Mucosa of stomach (tissue), 1 donor: ENCODE measurements around the gene NPTX2.

Source experiments
- H3K27me3 ChIP-seq: one replicate; pipeline ENCODE4 v1.7.0; 2013; ENCODE audit warnings: mild to moderate bottlenecking, low read length; ENCODE audit not compliant: control insufficient read depth, insufficient read depth
- H3K36me3 ChIP-seq: one replicate; pipeline ENCODE4 v1.7.0; 2013; ENCODE audit warnings: low read length; ENCODE audit not compliant: control insufficient read depth, insufficient read depth
- H3K4me1 ChIP-seq: one replicate; pipeline ENCODE4 v1.7.0; 2013; ENCODE audit warnings: mild to moderate bottlenecking, low read length; ENCODE audit not compliant: control insufficient read depth, insufficient read depth
- H3K4me3 ChIP-seq: one replicate; pipeline ENCODE4 v1.7.0; 2013; ENCODE audit warnings: low read length
- H3K9ac ChIP-seq: one replicate; pipeline ENCODE4 v1.7.0; 2013; ENCODE audit warnings: mild to moderate bottlenecking, low read length, moderate library complexity
- H3K9me3 ChIP-seq: one replicate; pipeline ENCODE4 v1.7.0; 2013; ENCODE audit warnings: mild to moderate bottlenecking, low read length, moderate library complexity; ENCODE audit not compliant: control insufficient read depth
- donor health status: Pancreatic carcinoma.

Gene NPTX2

GRCh38 chr7:98621573-98622482 lies 4.7 kb downstream of the NPTX2 start:
- Histone ChIP-seq H3K4me3 (no peak overlapping the region), H3K4me1 (no peaks in the 10 kb centered on the region), H3K9ac (no peak overlapping the region), H3K36me3 (no peaks in the 10 kb centered on the region), H3K27me3 (peaks cover 43% of the 10 kb centered on the region), H3K9me3 (no peaks in the 10 kb centered on the region)

GRCh38 chr7:98622926-98623325 lies 5.8 kb downstream of the NPTX2 start:
- H3K36me3 ChIP-seq, result no peaks in the 10 kb centered on the region
- peaks cover 36% of the 10 kb centered on the region for H3K27me3 ChIP-seq

GRCh38 chr7:98624846-98625420 lies 7.8 kb downstream of the NPTX2 start:
- Histone ChIP-seq H3K4me3 (no peak overlapping the region), H3K27me3 (peaks cover 18% of the 10 kb centered on the region), H3K4me1 (no peaks in the 10 kb centered on the region), H3K9ac (no peak overlapping the region), H3K9me3 (no peaks in the 10 kb centered on the region), H3K36me3 (no peaks in the 10 kb centered on the region)

More at GRCh38 chr7:98622926-98623325, 5.8 kb downstream of the NPTX2 start:
- no peak overlapping the region for H3K9ac ChIP-seq
- no peaks in the 10 kb centered on the region for H3K4me1 ChIP-seq
- H3K4me3 ChIP-seq, result no peak overlapping the region
- no peaks in the 10 kb centered on the region for H3K9me3 ChIP-seq

GRCh38 chr7:98626460-98627412 lies 9.7 kb downstream of the NPTX2 start:
- H3K36me3 ChIP-seq, result no peaks in the 10 kb centered on the region
- no peaks in the 10 kb centered on the region for H3K4me1 ChIP-seq
- H3K9ac ChIP-seq, result no peak overlapping the region
- H3K9me3 ChIP-seq, result no peaks in the 10 kb centered on the region
- H3K4me3 ChIP-seq, result no peak overlapping the region
- H3K27me3 ChIP-seq, result peaks cover 4% of the 10 kb centered on the region

GRCh38 chr7:98627413-98627790 lies 10.3 kb downstream of the NPTX2 start:
- Histone ChIP-seq H3K9ac (no peak overlapping the region), H3K27me3 (peaks cover 4% of the 10 kb centered on the region), H3K4me3 (no peak overlapping the region), H3K4me1 (no peaks in the 10 kb centered on the region), H3K36me3 (no peaks in the 10 kb centered on the region), H3K9me3 (no peaks in the 10 kb centered on the region)

- Histone ChIP-seq H3K4me1 (no peaks in the 10 kb centered on the region), H3K27me3 (peaks cover 4% of the 10 kb centered on the region), H3K4me3 (no peak overlapping the region), H3K36me3 (no peaks in the 10 kb centered on the region), H3K9ac (no peak overlapping the region), H3K9me3 (no peaks in the 10 kb centered on the region)
Observed at GRCh38 chr7:98628418-98628817, 11.3 kb downstream of the NPTX2 start.

GRCh38 chr7:98629001-98629431 lies 11.9 kb downstream of the NPTX2 start:
- H3K4me1 ChIP-seq, result no peaks in the 10 kb centered on the region
- peaks cover 4% of the 10 kb centered on the region for H3K27me3 ChIP-seq
- H3K36me3 ChIP-seq, result no peaks in the 10 kb centered on the region
- no peaks in the 10 kb centered on the region for H3K9me3 ChIP-seq
- H3K4me3 ChIP-seq, result no peak overlapping the region
- H3K9ac ChIP-seq, result no peak overlapping the region

- no peak overlapping the region for H3K4me3 ChIP-seq
- H3K9me3 ChIP-seq, result no peaks in the 10 kb centered on the region
- peaks cover 4% of the 10 kb centered on the region for H3K27me3 ChIP-seq
- H3K36me3 ChIP-seq, result no peaks in the 10 kb centered on the region
- no peak overlapping the region for H3K9ac ChIP-seq
- no peaks in the 10 kb centered on the region for H3K4me1 ChIP-seq
Observed at GRCh38 chr7:98630149-98630548, 13.1 kb downstream of the NPTX2 start.

- H3K27me3 ChIP-seq, result peaks cover 4% of the 10 kb centered on the region
- H3K9me3 ChIP-seq, result no peaks in the 10 kb centered on the region
- no peaks in the 10 kb centered on the region for H3K36me3 ChIP-seq
- no peak overlapping the region for H3K4me3 ChIP-seq
- no peak overlapping the region for H3K9ac ChIP-seq
- H3K4me1 ChIP-seq, result no peaks in the 10 kb centered on the region
Observed at GRCh38 chr7:98630770-98631169, 13.7 kb downstream of the NPTX2 start.

- H3K9ac ChIP-seq, result no peak overlapping the region
- H3K27me3 ChIP-seq, result no peaks in the 10 kb centered on the region
- H3K36me3 ChIP-seq, result no peaks in the 10 kb centered on the region
- no peaks in the 10 kb centered on the region for H3K9me3 ChIP-seq
- H3K4me1 ChIP-seq, result no peaks in the 10 kb centered on the region
- H3K4me3 ChIP-seq, result no peak overlapping the region
Observed at GRCh38 chr7:98638853-98639252, 21.8 kb downstream of the NPTX2 start.

- H3K36me3 ChIP-seq, result no peaks in the 10 kb centered on the region
- H3K9ac ChIP-seq, result no peak overlapping the region
- H3K4me1 ChIP-seq, result no peaks in the 10 kb centered on the region
- H3K4me3 ChIP-seq, result no peak overlapping the region
- no peaks in the 10 kb centered on the region for H3K27me3 ChIP-seq
- H3K9me3 ChIP-seq, result no peaks in the 10 kb centered on the region
Observed at GRCh38 chr7:98640375-98640774, 23.3 kb downstream of the NPTX2 start.
